HUES6 (cell line): Measurements from ENCODE around the gene SERPINH1.

Experiments
- H3K27ac ChIP-seq: 2 replicates; pipeline ENCODE4 v1.7.0; 2013; ENCODE audit warnings: low read depth, mild to moderate bottlenecking, low read length, inconsistent platforms
- H3K27me3 ChIP-seq: 2 replicates; pipeline ENCODE4 v1.6.1; 2013; ENCODE audit warnings: low read length; ENCODE audit not compliant: control insufficient read depth, insufficient read depth
- H3K36me3 ChIP-seq: 2 replicates; pipeline ENCODE4 v1.6.1; 2013; ENCODE audit warnings: low read length; ENCODE audit not compliant: control insufficient read depth, insufficient read depth
- H3K4me1 ChIP-seq: 2 replicates; pipeline ENCODE4 v1.6.1; 2013; ENCODE audit warnings: low read length; ENCODE audit not compliant: control insufficient read depth, insufficient read depth
- H3K4me3 ChIP-seq: 2 replicates; pipeline ENCODE4 v1.5.1; 2013; ENCODE audit warnings: low read depth, low read length
- H3K9ac ChIP-seq: one replicate; pipeline ENCODE4 v1.6.1; 2013; ENCODE audit warnings: mild to moderate bottlenecking, low read length
- H3K9me3 ChIP-seq: 2 replicates; pipeline ENCODE4 v1.6.1; 2013; ENCODE audit warnings: low read depth, low read length; ENCODE audit not compliant: control insufficient read depth, insufficient read depth

The SERPINH1 gene

GRCh38 chr11:75533896-75534258 lies 28.2 kb upstream of the SERPINH1 start:
- Histone ChIP-seq H3K9ac (no peak overlapping the region), H3K4me3 (no peak overlapping the region), H3K9me3 (no peaks in the 10 kb centered on the region), H3K27me3 (no peaks in the 10 kb centered on the region), H3K36me3 (no peaks in the 10 kb centered on the region), H3K27ac (no peak overlapping the region), H3K4me1 (peaks cover 24% of the 10 kb centered on the region; the same call in 1 of the 2 replicates)

- peaks cover 26% of the 10 kb centered on the region; the same call in 1 of the 2 replicates for H3K4me1 ChIP-seq
- no peak overlapping the region for H3K4me3 ChIP-seq
- H3K27ac ChIP-seq: no peak overlapping the region
These were observed 27.6 kb upstream of the SERPINH1 start for GRCh38 chr11:75534259-75535069.

GRCh38 chr11:75535071-75535470 lies 27.0 kb upstream of the SERPINH1 start:
- peaks cover 29% of the 10 kb centered on the region; the same call in 1 of the 2 replicates for H3K4me1 ChIP-seq
- no peaks in the 10 kb centered on the region for H3K36me3 ChIP-seq
- H3K27ac ChIP-seq: no peak overlapping the region
- H3K27me3 ChIP-seq: no peaks in the 10 kb centered on the region
- no peaks in the 10 kb centered on the region for H3K9me3 ChIP-seq
- H3K9ac ChIP-seq: no peak overlapping the region
- no peak overlapping the region for H3K4me3 ChIP-seq

More at GRCh38 chr11:75534259-75535069, 27.6 kb upstream of the SERPINH1 start:
- Histone ChIP-seq H3K9ac (no peak overlapping the region), H3K9me3 (no peaks in the 10 kb centered on the region), H3K27me3 (no peaks in the 10 kb centered on the region), H3K36me3 (no peaks in the 10 kb centered on the region)

- H3K9me3 ChIP-seq: no peaks in the 10 kb centered on the region
- no peak overlapping the region for H3K4me3 ChIP-seq
- peaks cover 22% of the 10 kb centered on the region; the same call in 1 of the 2 replicates for H3K4me1 ChIP-seq
- no peak overlapping the region for H3K9ac ChIP-seq
- H3K27me3 ChIP-seq: no peaks in the 10 kb centered on the region
- H3K36me3 ChIP-seq: no peaks in the 10 kb centered on the region
- H3K27ac ChIP-seq: no peak overlapping the region
These were observed 25.0 kb upstream of the SERPINH1 start for GRCh38 chr11:75536786-75537641.

GRCh38 chr11:75537740-75538139 lies 24.3 kb upstream of the SERPINH1 start:
- Histone ChIP-seq H3K27ac (no peak overlapping the region), H3K36me3 (no peaks in the 10 kb centered on the region), H3K27me3 (no peaks in the 10 kb centered on the region), H3K4me1 (peaks cover 19% of the 10 kb centered on the region; the same call in 1 of the 2 replicates), H3K4me3 (no peak overlapping the region), H3K9me3 (no peaks in the 10 kb centered on the region), H3K9ac (no peak overlapping the region)

GRCh38 chr11:75538150-75538942 lies 23.7 kb upstream of the SERPINH1 start:
- no peaks in the 10 kb centered on the region for H3K36me3 ChIP-seq
- no peaks in the 10 kb centered on the region for H3K9me3 ChIP-seq
- H3K9ac ChIP-seq: no peak overlapping the region
- H3K27ac ChIP-seq: no peak overlapping the region
- no peak overlapping the region for H3K4me3 ChIP-seq
- no peaks in the 10 kb centered on the region for H3K27me3 ChIP-seq
- H3K4me1 ChIP-seq: peaks cover 19% of the 10 kb centered on the region; the same call in 1 of the 2 replicates

- H3K27me3 ChIP-seq: no peaks in the 10 kb centered on the region
- H3K36me3 ChIP-seq: no peaks in the 10 kb centered on the region
- H3K4me3 ChIP-seq: no peak overlapping the region
- no peaks in the 10 kb centered on the region for H3K9me3 ChIP-seq
- H3K27ac ChIP-seq: no peak overlapping the region
- peaks cover 21% of the 10 kb centered on the region; the same call in 1 of the 2 replicates for H3K4me1 ChIP-seq
- H3K9ac ChIP-seq: no peak overlapping the region
These were observed 22.4 kb upstream of the SERPINH1 start for GRCh38 chr11:75539459-75540334.

GRCh38 chr11:75541193-75542087 lies 20.6 kb upstream of the SERPINH1 start:
- Histone ChIP-seq H3K4me1 (peaks cover 21% of the 10 kb centered on the region; the same call in 1 of the 2 replicates), H3K36me3 (no peaks in the 10 kb centered on the region), H3K4me3 (no peak overlapping the region), H3K27me3 (0 out of 2 replicates have a peak, but pooled peaks cover 2% of the 10 kb centered on the region), H3K9me3 (no peaks in the 10 kb centered on the region), H3K9ac (no peak overlapping the region), H3K27ac (no peak overlapping the region)

GRCh38 chr11:75542088-75542438 lies 20.0 kb upstream of the SERPINH1 start:
- H3K9me3 ChIP-seq: no peaks in the 10 kb centered on the region
- H3K27me3 ChIP-seq: 0 out of 2 replicates have a peak, but pooled peaks cover 2% of the 10 kb centered on the region
- H3K27ac ChIP-seq: no peak overlapping the region
- peaks cover 21% of the 10 kb centered on the region; the same call in 1 of the 2 replicates for H3K4me1 ChIP-seq
- H3K4me3 ChIP-seq: no peak overlapping the region
- H3K9ac ChIP-seq: no peak overlapping the region
- H3K36me3 ChIP-seq: no peaks in the 10 kb centered on the region
